OCI-M2 (cell line): ENCODE results near the gene CXCL11.
"Not testable (repeated sequence)": the region's sequence is repeated elsewhere in the genome, so short reads cannot be mapped to it uniquely, and the experiment has no call there.

ENCODE experiments used
- DNase-seq: peaks from one replicate; lab custom pipeline; 2025; ENCODE audit not compliant: unreplicated experiment; lab: John Stamatoyannopoulos, UW

Gene CXCL11

DNA sequence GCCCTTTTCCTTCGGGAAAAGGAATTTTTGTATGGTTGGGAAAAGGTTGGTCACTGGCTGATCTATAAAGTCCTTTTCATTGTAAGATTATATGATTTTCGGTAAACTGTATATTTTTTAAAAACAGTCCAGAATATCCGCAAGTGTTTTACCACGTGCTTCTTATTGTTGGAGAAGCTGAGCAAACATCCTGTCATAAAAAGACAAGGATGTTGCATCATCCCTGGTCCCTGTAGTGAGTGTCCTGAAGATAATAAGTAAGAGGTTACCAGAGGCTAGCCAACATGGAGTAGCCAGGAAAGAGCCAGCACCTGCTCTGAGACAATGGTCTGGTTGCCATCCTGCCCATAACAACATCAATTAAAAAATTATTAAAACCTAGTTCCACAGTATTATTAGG lies 33.7 kb downstream of the CXCL11 start:
- no peak for DNase-seq

DNA sequence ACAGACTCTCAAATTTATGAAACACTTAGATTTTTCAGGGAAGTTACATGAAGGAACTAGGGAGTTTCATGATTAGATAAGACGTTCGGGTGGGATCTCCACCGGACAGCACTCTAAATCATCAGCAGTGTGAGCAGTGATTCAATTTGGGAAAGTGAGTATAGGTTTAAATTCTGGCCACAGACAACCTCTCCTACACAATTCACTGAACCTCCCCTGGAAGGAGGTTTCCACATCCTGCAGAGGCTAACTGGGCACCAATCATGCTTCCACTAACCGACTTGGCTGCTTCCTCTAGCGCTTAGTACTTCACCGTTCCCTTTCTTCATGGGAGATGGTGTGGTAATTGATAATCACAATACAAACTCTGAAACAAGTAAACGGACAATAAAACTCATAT lies 34.2 kb downstream of the CXCL11 start:
- no peak for DNase-seq

DNA sequence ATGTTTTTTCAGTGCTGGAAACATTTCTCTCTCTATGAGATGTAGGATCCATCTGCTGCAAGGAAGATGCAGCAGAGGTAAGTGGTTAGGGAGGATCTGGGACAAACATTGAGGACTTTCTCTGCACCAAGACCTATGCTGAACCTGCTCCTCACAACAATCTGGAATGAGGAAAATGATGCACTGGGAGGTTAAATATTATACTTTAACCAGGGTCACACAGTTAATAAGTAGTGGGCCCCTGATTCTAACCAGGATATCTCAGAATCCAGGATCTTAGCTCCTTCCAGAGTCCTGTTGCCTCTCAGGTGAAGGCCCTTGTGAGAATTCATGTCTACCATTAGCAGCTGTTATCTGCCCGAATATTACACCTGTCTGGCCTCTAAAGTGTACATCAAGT lies 35.6 kb downstream of the CXCL11 start:
- no peak for DNase-seq

DNA sequence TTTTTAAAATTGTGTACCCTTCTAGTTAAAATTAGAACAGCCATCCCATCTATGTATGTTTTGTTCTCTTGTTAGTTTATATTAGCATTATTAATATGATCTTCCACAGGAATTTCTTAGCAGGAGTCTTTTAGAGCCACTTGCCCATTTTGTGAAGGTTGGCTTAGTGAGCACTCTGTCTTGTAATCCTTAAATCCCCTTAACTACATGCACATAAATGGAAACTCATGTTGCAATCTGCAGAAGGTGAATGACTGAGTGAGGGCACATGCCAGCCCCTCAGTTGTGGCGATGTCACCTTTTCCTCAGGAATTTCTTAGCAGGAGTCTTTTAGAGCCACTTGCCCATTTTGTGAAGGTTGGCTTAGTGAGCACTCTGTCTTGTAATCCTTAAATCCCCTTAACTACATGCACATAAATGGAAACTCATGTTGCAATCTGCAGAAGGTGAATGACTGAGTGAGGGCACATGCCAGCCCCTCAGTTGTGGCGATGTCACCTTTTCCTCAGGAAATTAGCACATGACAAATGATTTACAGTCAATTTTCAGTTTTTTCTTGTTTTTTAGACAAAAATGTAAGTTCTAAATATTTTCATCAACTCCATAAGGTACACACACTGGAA lies 37.2 kb downstream of the CXCL11 start:
- not testable (repeated sequence) for DNase-seq

DNA sequence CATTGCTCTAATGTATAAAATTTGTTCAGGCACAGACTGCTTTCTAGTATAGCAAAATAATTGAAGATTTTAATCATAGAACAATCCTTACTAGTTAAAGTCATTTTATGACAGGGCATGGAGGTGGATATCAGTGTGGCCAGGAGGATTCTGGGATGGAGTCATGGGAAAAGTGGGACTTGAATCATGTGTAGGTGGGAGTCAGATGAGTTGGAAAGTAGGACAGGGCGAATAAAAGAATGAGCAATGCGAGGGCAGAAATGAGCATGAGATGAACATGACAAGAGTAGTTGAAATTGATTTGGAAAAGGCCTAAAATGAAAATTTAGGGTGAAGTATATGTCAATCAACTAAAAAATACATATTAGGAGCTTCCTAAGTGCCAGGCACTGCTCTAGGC lies 37.9 kb downstream of the CXCL11 start:
- DNase-seq = no peak

DNA sequence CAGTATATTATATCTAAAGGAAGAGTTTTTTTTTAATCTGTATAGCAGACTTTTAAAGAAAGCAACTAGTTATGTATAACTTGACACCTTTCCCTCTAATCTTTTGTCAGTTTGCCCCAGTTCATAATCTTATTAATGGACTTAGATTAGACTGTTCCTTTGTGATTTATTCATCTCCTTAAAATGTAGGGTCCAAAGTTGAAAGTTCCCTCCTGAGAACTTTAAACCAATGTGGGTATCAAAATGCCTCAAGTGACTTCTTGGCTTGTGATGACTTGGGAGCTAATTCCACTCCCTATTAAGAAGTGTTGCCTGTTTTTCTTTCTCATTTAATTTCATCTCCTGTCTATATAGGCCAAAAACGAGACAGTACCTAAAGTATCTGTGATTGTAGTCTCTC lies 38.8 kb downstream of the CXCL11 start:
- no peak for DNase-seq

DNA sequence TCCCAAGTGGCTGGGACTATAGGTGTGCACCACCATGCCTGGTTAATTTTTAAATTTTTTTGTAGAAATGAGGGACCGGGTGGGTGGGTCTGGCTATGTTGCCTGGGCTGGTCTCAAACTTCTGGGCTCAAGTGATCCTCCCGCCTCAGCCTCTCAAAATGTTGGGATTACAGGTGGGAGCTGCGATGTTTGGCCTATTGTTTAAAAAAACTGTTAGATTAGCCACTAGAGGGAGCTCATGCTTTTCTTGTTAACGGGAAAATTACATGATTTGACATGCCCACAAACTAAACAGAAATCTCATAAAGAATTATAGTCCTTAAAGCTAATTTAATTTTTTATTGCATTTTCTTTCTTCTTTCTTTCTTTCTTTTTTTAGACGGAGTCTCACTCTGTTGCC lies 40.1 kb downstream of the CXCL11 start:
- DNase-seq = peak; percentile 9

DNA sequence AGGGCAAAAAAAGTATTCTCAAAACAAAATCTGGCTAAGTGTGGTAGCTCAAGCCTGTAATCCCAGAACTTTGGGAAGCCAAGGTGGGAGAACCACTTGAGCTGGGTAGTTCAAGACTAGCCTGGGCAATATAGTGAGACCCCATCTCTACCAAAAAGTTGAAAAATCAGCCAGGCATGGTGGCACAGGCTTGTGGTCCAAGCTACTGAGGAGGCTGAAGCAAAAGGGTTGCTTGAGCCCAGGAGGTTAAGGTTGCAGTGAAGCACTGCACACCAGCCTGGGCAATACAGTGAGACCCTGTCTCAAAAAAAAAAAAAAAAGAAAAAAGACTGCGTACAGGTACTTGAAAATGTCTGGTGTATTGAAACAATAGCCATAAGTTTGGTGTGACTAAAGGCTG lies 43.4 kb downstream of the CXCL11 start:
- no peak for DNase-seq

DNA sequence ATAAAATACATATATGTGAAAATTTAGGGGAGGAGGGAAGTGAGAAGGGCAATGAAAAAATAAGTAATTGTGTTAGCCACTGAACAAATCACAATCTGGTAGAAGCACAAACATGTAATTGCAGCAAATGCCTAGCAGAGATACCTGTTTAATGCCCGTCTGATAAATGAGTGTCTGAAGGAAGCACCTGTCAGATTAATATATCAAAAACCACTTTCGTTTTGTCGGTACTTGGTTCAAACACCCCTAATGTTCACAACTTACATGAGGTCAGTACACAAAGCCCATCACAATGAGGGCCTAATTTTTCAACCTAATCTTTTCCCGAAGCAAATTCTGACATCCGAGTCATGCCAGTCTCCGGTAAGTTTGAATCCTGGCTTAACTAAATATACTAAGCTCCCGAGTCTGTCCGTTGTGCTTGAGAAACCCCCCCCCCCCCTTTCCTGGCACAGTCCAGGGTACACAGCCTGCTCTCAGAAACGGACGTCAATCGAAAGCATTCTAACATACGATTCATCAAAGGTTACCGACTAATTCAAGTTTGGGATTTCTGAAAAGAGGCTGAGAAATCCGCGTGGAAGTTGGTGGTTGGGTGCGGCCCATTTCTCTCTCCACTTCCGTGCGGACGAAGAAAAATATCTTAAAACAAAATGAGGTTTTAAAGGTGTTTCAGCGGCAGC lies 45.9 kb downstream of the CXCL11 start:
- DNase-seq = no peak

DNA sequence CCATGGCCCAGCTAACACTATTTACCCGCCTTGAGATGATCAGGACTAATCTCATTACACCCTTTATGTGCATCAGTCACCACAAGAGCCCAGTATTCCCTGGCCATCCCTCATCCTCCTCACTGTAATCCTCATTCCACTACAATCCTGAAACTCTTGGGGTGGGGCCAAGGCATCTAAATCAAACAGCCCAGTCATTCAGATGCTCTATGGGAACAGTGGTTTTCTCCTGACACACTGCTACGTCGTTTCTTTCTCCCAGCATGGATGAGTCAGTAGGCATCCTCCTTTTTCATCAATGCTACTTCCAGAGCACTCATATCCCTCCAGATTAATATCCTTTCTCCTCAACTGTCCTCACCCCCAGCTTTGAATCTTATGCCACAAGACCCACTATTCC lies 50.8 kb downstream of the CXCL11 start:
- DNase-seq = no peak
